Mesenchymal stem cell (in vitro differentiated cells and primary cell): ENCODE results near the gene BCDIN3D.

ENCODE experiments used
- DNase-seq: peaks from one replicate; pipeline ENCODE4 v3.0.0-alpha.2; 2013
- H2AFZ ChIP-seq: one replicate; pipeline ENCODE4 v1.6.1; 2013; ENCODE audit warnings: low read depth, mild to moderate bottlenecking, control low read depth, inconsistent platforms, low read length, moderate library complexity
- H2AK5ac ChIP-seq: 2 replicates; pipeline ENCODE4 v1.6.1; 2013; ENCODE audit warnings: low read length, moderate library complexity, mild to moderate bottlenecking, inconsistent platforms; ENCODE audit not compliant: severe bottlenecking
- H2BK120ac ChIP-seq: one replicate; pipeline ENCODE4 v1.6.1; 2013; ENCODE audit warnings: low read depth, mild to moderate bottlenecking, inconsistent platforms, low read length, moderate library complexity
- H2BK12ac ChIP-seq, 2 experiments: one replicate each; pipeline ENCODE4 v1.6.1; 2013; ENCODE audit warnings: inconsistent platforms in 2 of 2, low read length in 2 of 2, mild to moderate bottlenecking in 2 of 2, moderate library complexity in 2 of 2, control low read depth in 1 of 2
- H2BK15ac ChIP-seq: one replicate; pipeline ENCODE4 v1.6.1; 2013; ENCODE audit warnings: mild to moderate bottlenecking, low read depth, inconsistent platforms; ENCODE audit not compliant: poor library complexity, severe bottlenecking
- H2BK5ac ChIP-seq: 2 replicates; pipeline ENCODE4 v1.6.1; 2013; ENCODE audit warnings: low read depth, mild to moderate bottlenecking, low read length, control low read depth, inconsistent platforms; ENCODE audit not compliant: poor library complexity, severe bottlenecking
- H3K14ac ChIP-seq, 2 experiments: one replicate each; pipeline ENCODE4 v1.6.1; 2013; ENCODE audit warnings: inconsistent platforms in 2 of 2, low read length in 2 of 2, control low read depth in 1 of 2, mild to moderate bottlenecking in 1 of 2, moderate library complexity in 1 of 2
- H3K18ac ChIP-seq, 2 experiments: one replicate each; pipeline ENCODE4 v1.6.1; 2013; ENCODE audit warnings: inconsistent platforms in 2 of 2, low read length in 2 of 2, control low read depth in 1 of 2, low read depth in 1 of 2, mild to moderate bottlenecking in 1 of 2
- H3K23ac ChIP-seq, 2 experiments: one replicate each; pipeline ENCODE4 v1.6.1; 2013; ENCODE audit warnings: inconsistent platforms in 2 of 2, low read length in 2 of 2, mild to moderate bottlenecking in 2 of 2, moderate library complexity in 2 of 2, control low read depth in 1 of 2
- H3K27ac ChIP-seq: 2 replicates; pipeline ENCODE4 v1.5.1; 2013; ENCODE audit warnings: mild to moderate bottlenecking, moderate library complexity, low read length, control low read depth, inconsistent platforms; ENCODE audit not compliant: poor library complexity, severe bottlenecking
- H3K27me3 ChIP-seq, 2 experiments: 2 replicates each; pipeline versions ENCODE4 v1.6.1 to v1.7.0; 2013; ENCODE audit warnings: low read length in 2 of 2, mild to moderate bottlenecking in 2 of 2, moderate library complexity in 2 of 2, control low read depth in 1 of 2, inconsistent platforms in 1 of 2; ENCODE audit not compliant: control insufficient read depth in 1 of 2, insufficient read depth in 1 of 2
- H3K36me3 ChIP-seq, 2 experiments: 2 replicates each; pipeline versions ENCODE4 v1.6.1 to v1.7.0; 2013; ENCODE audit warnings: low read length in 2 of 2, control low read depth in 1 of 2, inconsistent platforms in 1 of 2, low read depth in 1 of 2, mild to moderate bottlenecking in 1 of 2; ENCODE audit not compliant: insufficient read depth in 2 of 2, control insufficient read depth in 1 of 2
- H3K4ac ChIP-seq, 2 experiments: one replicate each; pipeline ENCODE4 v1.6.1; 2013; ENCODE audit warnings: inconsistent platforms in 2 of 2, low read length in 2 of 2, mild to moderate bottlenecking in 2 of 2, moderate library complexity in 2 of 2, control low read depth in 1 of 2, low read depth in 1 of 2
- H3K4me1 ChIP-seq: 2 replicates; pipeline ENCODE4 v1.6.1; 2013; ENCODE audit warnings: low read depth, low read length, control low read depth; ENCODE audit not compliant: control insufficient read depth, insufficient read depth
- H3K4me2 ChIP-seq: 2 replicates; pipeline ENCODE4 v1.6.1; 2013; ENCODE audit warnings: low read length, mild to moderate bottlenecking, inconsistent platforms; ENCODE audit not compliant: poor library complexity, severe bottlenecking
- H3K4me3 ChIP-seq, 2 experiments: 2 replicates each; pipeline versions ENCODE4 v1.5.1 to v1.7.0; 2013; ENCODE audit warnings: low read length in 2 of 2, mild to moderate bottlenecking in 2 of 2, control low read depth in 1 of 2, low read depth in 1 of 2; ENCODE audit not compliant: insufficient read depth in 1 of 2
- H3K79me1 ChIP-seq: replicated peaks from 2 replicates; pipeline ENCODE4 v1.6.1; 2013; ENCODE audit warnings: mild to moderate bottlenecking, control low read depth, low read length, inconsistent platforms; ENCODE audit not compliant: poor library complexity, severe bottlenecking
- H3K9ac ChIP-seq: 2 replicates; pipeline ENCODE4 v1.7.0; 2013; ENCODE audit warnings: mild to moderate bottlenecking, low read length, moderate library complexity
- H3K9me3 ChIP-seq: 2 replicates; pipeline ENCODE4 v1.7.0; 2013; ENCODE audit warnings: mild to moderate bottlenecking, low read length; ENCODE audit not compliant: control insufficient read depth
- H4K8ac ChIP-seq: one replicate; pipeline ENCODE4 v1.6.1; 2013; ENCODE audit warnings: inconsistent platforms, mild to moderate bottlenecking, low read length, moderate library complexity
- H4K91ac ChIP-seq: one replicate; pipeline ENCODE4 v1.6.1; 2013; ENCODE audit warnings: mild to moderate bottlenecking, low read length, inconsistent platforms
- WGBS: methylation state at CpG from one replicate; pipeline ENCODE4 v1.1.7; 2013; ENCODE audit warnings: mixed read lengths; 5-methylcytosine and 5-hydroxymethylcytosine counted together

BCDIN3D gene

GRCh38 chr12:49791700-49792099 is 51.2 kb downstream of the BCDIN3D start:
- H3K4ac ChIP-seq, result no peak overlapping the region
- no peak for DNase-seq
- 84% methylated on average over 23 of the region's 23 CpGs for WGBS
- H3K4me3 ChIP-seq, result no peak overlapping the region
- H3K4me1 ChIP-seq, result peaks cover 1% of the 10 kb centered on the region
- no peak overlapping the region for H3K14ac ChIP-seq
- H4K8ac ChIP-seq, result peak overlapping the region; percentile 23
- H3K23ac ChIP-seq, result no peak overlapping the region
- H3K27me3 ChIP-seq, result no peaks in the 10 kb centered on the region
- H3K79me1 ChIP-seq, result peaks cover 26% of the 10 kb centered on the region
- peaks cover 66 to 80% of the 10 kb centered on the region in 2 experiments for H3K36me3 ChIP-seq
- no peak overlapping the region for H2BK5ac ChIP-seq
- H2BK12ac ChIP-seq, result peak overlapping the region in 1 of 2 experiments; percentile 54
- peaks cover 3% of the 10 kb centered on the region for H3K9me3 ChIP-seq
- H2AK5ac ChIP-seq, result no peak overlapping the region
- no peak overlapping the region for H3K9ac ChIP-seq
- H2BK15ac ChIP-seq, result no peak overlapping the region
- peak overlapping the region; percentile 50 for H4K91ac ChIP-seq
- no peak overlapping the region for H3K27ac ChIP-seq
- H2AFZ ChIP-seq, result no peak overlapping the region
- H2BK120ac ChIP-seq, result peak overlapping the region; percentile 19
- no peak overlapping the region for H3K18ac ChIP-seq
- H3K4me2 ChIP-seq, result no peak overlapping the region

DNA sequence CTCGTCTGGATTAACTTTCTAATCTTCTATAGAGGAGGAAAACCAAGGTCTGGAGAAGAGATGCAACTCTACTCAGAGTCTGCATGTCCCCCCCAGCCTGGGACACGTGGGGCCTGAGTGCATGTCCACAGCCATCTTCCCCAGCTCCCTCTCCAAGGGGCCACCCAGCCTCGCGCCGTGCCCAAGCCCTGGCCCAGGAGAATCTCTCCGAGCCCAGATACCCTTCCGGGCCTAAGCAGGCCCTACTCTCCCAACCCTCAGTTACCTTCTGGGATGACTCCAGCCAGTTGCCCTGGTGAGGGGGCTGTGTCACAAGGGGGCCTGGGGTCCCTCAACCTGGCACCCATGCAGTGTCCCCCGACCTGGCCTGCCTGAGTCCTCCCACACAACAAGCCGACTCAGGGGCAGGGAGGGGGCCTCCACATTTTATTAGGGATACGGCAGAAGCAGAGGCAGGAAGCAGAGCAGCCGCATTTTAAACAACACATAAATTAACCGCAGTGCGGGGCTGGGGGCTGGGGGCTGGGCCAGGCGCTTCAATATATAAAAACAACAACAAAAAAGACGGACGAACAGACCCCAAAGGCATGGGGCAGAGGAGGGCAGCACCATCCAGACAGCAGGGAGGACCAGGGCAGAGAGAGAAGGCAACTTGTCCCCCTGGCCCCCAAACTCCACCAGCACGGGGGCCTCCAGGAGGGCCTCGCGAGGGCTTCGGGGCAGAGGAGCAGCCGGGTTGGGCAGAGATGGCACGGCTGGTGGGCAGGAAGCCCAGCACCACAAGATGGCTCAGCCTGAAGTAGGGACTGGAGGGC is 52.0 kb downstream of the BCDIN3D start:
- peak overlapping the region; percentile 36 for H4K8ac ChIP-seq
- no peaks in the 10 kb centered on the region for H3K27me3 ChIP-seq
- H3K9ac ChIP-seq, result no peak overlapping the region
- no peak overlapping the region for H3K4me3 ChIP-seq
- H3K79me1 ChIP-seq, result peaks cover 25% of the 10 kb centered on the region
- peak overlapping the region in 1 of 2 experiments; percentile 54 for H2BK12ac ChIP-seq
- peak overlapping the region; percentile 54 for H2BK120ac ChIP-seq
- no peak overlapping the region for H2BK5ac ChIP-seq
- DNase-seq, result no peak
- 58% methylated on average over 22 of the region's 22 CpGs for WGBS
- H2AFZ ChIP-seq, result no peak overlapping the region
- H3K18ac ChIP-seq, result peak overlapping the region; percentile 45 to 88
- no peak overlapping the region for H3K23ac ChIP-seq
- H2AK5ac ChIP-seq, result no peak overlapping the region
- peaks cover 1% of the 10 kb centered on the region for H3K4me1 ChIP-seq
- peaks cover 3% of the 10 kb centered on the region for H3K9me3 ChIP-seq
- peaks cover 58 to 73% of the 10 kb centered on the region in 2 experiments for H3K36me3 ChIP-seq
- H3K14ac ChIP-seq, result peak overlapping the region in 1 of 2 experiments; percentile 90
- no peak overlapping the region for H2BK15ac ChIP-seq
- H3K4ac ChIP-seq, result peak overlapping the region in 1 of 2 experiments; percentile 54
- no peak overlapping the region for H3K27ac ChIP-seq
- H3K4me2 ChIP-seq, result no peak overlapping the region
- peak overlapping the region; percentile 59 for H4K91ac ChIP-seq

DNA sequence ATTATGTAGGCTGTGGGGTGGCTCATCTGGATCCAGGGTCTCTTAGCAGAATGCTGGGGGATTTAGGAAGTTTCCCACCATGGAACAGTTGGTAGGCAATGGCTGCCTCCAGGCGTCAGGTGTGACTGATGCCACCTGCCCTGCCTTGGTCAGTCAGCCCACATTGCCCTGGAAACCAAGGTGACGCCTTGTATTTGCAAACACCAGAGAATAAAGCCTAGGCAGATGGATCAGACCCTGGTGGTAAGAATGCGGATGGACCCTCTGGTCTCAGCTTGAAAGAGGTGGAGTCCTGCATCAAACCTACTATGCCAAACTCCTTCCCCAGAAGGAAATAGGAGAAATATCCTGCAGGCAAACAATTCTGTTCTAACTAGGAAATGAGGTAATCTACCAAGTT is 52.9 kb downstream of the BCDIN3D start:
- no peak overlapping the region for H4K8ac ChIP-seq
- H3K27ac ChIP-seq, result no peak overlapping the region
- no peak overlapping the region for H3K9ac ChIP-seq
- no peaks in the 10 kb centered on the region for H3K27me3 ChIP-seq
- H3K79me1 ChIP-seq, result peaks cover 21% of the 10 kb centered on the region
- H3K4me2 ChIP-seq, result no peak overlapping the region
- no peak overlapping the region for H2AK5ac ChIP-seq
- H3K9me3 ChIP-seq, result peaks cover 3% of the 10 kb centered on the region
- peak overlapping the region in 1 of 2 experiments; percentile 28 for H3K14ac ChIP-seq
- H3K18ac ChIP-seq, result peak overlapping the region in 1 of 2 experiments; percentile 48
- H3K23ac ChIP-seq, result peak overlapping the region in 1 of 2 experiments; percentile 35
- no peak overlapping the region for H2AFZ ChIP-seq
- no peak overlapping the region for H2BK15ac ChIP-seq
- WGBS, result 88% methylated on average over 2 of the region's 3 CpGs
- no peak overlapping the region for H4K91ac ChIP-seq
- H3K36me3 ChIP-seq, result peaks cover 49 to 64% of the 10 kb centered on the region in 2 experiments
- no peak for DNase-seq
- no peak overlapping the region for H3K4me3 ChIP-seq
- peaks cover 1% of the 10 kb centered on the region for H3K4me1 ChIP-seq
- no peak overlapping the region for H2BK5ac ChIP-seq
- no peak overlapping the region for H2BK120ac ChIP-seq
- no peak overlapping the region for H3K4ac ChIP-seq
- H2BK12ac ChIP-seq, result no peak overlapping the region

DNA sequence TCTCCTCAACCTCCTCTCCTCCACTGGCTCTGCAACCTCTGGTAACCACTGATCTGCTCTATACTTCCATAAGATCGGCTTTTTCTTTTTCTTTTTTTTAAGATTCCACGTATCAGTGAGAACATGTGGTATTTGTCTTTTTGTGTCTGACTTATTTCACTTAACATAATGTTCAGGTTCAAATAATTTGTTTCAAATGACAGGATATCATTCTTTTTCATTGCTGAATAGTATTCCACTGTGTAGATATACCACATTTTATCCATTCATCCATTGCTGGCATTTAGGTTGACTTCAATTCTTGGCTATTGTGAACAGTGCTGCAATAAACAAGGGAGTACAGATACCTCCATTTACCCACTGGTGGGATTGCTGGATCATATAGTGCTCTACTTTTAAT is 55.2 kb downstream of the BCDIN3D start:
- Histone ChIP-seq H2BK15ac (no peak overlapping the region), H2AFZ (no peak overlapping the region), H3K9ac (no peak overlapping the region), H3K27me3 (no peaks in the 10 kb centered on the region), H2BK12ac (no peak overlapping the region), H3K23ac (no peak overlapping the region), H4K8ac (no peak overlapping the region), H4K91ac (no peak overlapping the region), H3K4me3 (no peak overlapping the region), H3K4me1 (peaks cover 6% of the 10 kb centered on the region), H2BK5ac (no peak overlapping the region), H2BK120ac (no peak overlapping the region), H3K79me1 (peaks cover 9% of the 10 kb centered on the region), H3K18ac (no peak overlapping the region), H3K4me2 (no peak overlapping the region), H3K27ac (no peak overlapping the region), H3K14ac (no peak overlapping the region), H3K4ac (no peak overlapping the region), H3K9me3 (peaks cover 3% of the 10 kb centered on the region), H3K36me3 (peaks cover 26 to 42% of the 10 kb centered on the region in 2 experiments), H2AK5ac (no peak overlapping the region)
- no peak for DNase-seq
- WGBS, result no CpG with 5 or more reads among the region's 2 CpGs
